ENCODE results near the gene TSPYL4. TPM values are rescaled to one million over a fixed set of nuclear protein-coding genes. Genes with fewer than 3 reads are reported as not detected.

Gene TSPYL4
- total RNA-seq, 1 donor from 2014 or later = 13.6 TPM

DNA sequence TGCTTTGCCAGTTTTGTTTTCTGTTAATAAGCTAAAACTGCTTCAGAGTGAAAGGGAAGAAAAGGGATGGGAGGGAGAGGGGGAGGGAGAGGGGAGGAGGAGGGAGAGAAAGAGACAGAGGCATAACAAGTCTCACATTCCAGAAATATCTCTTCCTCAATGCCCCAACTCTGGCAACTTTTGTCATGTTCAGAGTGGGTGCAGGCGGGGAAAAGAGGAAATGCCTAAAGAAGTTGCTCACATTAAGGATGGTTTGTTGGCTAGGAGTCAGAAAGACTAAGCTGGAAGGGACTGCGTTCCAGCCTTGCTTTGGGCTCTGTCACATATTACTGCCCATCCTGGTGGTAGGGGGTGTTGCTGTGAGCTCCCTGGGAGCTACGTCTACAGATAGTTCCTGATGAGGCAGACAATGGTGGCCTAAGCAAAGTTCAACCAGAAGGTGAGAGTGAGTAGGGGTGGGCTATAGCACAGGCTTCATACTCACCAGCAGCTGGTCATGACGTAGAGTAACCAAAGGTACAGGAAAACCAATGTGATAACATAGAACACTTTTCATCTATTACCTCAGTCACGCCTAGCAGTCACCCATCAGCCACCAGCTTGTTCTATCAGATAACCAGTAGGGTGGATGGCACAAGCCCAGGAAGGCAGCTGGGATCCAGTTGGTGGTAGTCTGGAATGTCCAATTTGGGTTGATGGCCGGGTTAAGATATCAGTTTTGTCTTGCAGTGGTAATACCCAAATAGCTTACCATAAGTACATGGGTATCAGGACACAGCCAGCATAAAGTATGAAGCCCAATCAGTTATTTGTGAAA, 2.1 kb downstream of the TSPYL4 start:
- intact Hi-C loops (cut with DNase I) = no loop called here
- Histone ChIP-seq H3K27me3 (no peaks in the 10 kb centered on the region), H3K36me3 (no peaks in the 10 kb centered on the region), H3K27ac (no peak overlapping the region), H3K4me3 (no peak overlapping the region), H3K4me1 (peaks cover 43% of the 10 kb centered on the region), H3K9me3 (no peaks in the 10 kb centered on the region)
- no peak for ATAC-seq
- no peak for DNase-seq
- no peak for TF ChIP-seq CTCF (IDR thresholded peaks at IDR 0.05)

GRCh38 chr6:116248577-116248976, 5.3 kb downstream of the TSPYL4 start:
- peaks cover 32% of the 10 kb centered on the region for H3K4me1 ChIP-seq
- intact Hi-C loops (cut with DNase I) = no loop called here
- no peak overlapping the region for H3K4me3 ChIP-seq
- no peak for TF ChIP-seq CTCF (IDR thresholded peaks at IDR 0.05)
- no peaks in the 10 kb centered on the region for H3K9me3 ChIP-seq
- ATAC-seq (no peak), DNase-seq (no peak)
- no peaks in the 10 kb centered on the region for H3K27me3 ChIP-seq
- H3K36me3 ChIP-seq = peaks cover 6% of the 10 kb centered on the region
- no peak overlapping the region for H3K27ac ChIP-seq

DNA sequence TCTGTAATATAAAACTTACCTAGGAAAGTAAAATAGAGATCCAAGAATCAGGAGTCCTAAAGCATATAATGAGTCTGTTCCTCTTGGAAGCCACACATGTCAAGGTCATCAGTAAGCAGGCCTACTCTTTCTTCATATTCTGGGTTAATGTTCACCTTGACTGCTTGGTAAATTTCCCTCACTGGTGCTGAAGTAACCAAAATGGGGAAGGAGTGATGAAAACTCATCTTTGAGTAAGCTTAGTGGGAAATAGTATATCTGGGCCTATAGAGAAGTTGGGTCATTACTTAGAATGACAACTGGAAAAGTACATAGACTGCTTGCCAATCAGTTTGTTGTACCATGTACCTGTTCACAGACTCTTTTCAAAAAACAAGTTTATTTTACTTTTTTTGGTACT, 6.6 kb downstream of the TSPYL4 start:
- TF ChIP-seq CTCF (IDR thresholded peaks at IDR 0.05) = no peak
- H3K4me3 ChIP-seq = no peak overlapping the region
- H3K4me1 ChIP-seq = peaks cover 24% of the 10 kb centered on the region
- ATAC-seq = no peak
- peaks cover 6% of the 10 kb centered on the region for H3K36me3 ChIP-seq
- H3K27ac ChIP-seq = no peak overlapping the region
- intact Hi-C loops (cut with DNase I) = no loop called here
- H3K9me3 ChIP-seq = no peaks in the 10 kb centered on the region
- no peak for DNase-seq
- H3K27me3 ChIP-seq = no peaks in the 10 kb centered on the region

- ATAC-seq = no peak
- no peak overlapping the region for H3K4me3 ChIP-seq
- no peak overlapping the region for H3K27ac ChIP-seq
These were observed 7.8 kb downstream of the TSPYL4 start for GRCh38 chr6:116246089-116246488.

GRCh38 chr6:116244284-116244683, 9.6 kb downstream of the TSPYL4 start:
- no peaks in the 10 kb centered on the region for H3K9me3 ChIP-seq
- ATAC-seq = no peak
- no peak overlapping the region for H3K27ac ChIP-seq
- DNase-seq = no peak
- no peak for TF ChIP-seq CTCF (IDR thresholded peaks at IDR 0.05)
- no peak overlapping the region for H3K4me3 ChIP-seq
- peaks cover 11% of the 10 kb centered on the region for H3K36me3 ChIP-seq
- intact Hi-C loops (cut with DNase I) = no loop called here
- H3K27me3 ChIP-seq = no peaks in the 10 kb centered on the region
- H3K4me1 ChIP-seq = peaks cover 5% of the 10 kb centered on the region

More at GRCh38 chr6:116246089-116246488, 7.8 kb downstream of the TSPYL4 start:
- intact Hi-C loops (cut with DNase I) = no loop called here
- TF ChIP-seq CTCF (IDR thresholded peaks at IDR 0.05) = no peak
- Histone ChIP-seq H3K9me3 (no peaks in the 10 kb centered on the region), H3K36me3 (peaks cover 6% of the 10 kb centered on the region), H3K27me3 (no peaks in the 10 kb centered on the region), H3K4me1 (peaks cover 15% of the 10 kb centered on the region)
- no peak for DNase-seq

All from upper lobe of right lung (tissue), 1 donor.